ENCODE measurements around the gene PGM2L1.

The PGM2L1 gene

GRCh38 chr11:74297484-74297883 is 100.7 kb downstream of the PGM2L1 start:
- no peak for DNase-seq (ENCODE audit: low read depth)

DNA sequence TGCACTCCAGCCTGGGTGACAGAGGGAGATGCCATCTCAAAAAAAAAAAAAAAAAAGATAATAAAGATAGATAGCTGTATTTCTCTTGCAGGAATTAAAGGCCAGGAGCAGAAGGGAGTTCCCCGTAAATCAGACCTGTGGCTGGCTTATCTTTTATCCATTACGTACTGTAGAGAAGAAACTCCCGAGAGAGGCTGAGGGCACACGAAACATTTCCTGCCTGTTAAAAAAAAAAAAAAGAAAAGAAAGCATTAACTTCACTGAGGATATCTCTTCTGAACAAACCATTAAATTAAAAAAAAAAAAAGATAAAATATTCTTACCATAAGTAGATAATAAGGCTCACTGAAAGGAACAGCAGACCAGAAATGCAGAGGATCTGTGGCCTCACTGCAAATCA is 109.3 kb downstream of the PGM2L1 start:
- DNase-seq (ENCODE audit: low read depth) = no peak

DNA sequence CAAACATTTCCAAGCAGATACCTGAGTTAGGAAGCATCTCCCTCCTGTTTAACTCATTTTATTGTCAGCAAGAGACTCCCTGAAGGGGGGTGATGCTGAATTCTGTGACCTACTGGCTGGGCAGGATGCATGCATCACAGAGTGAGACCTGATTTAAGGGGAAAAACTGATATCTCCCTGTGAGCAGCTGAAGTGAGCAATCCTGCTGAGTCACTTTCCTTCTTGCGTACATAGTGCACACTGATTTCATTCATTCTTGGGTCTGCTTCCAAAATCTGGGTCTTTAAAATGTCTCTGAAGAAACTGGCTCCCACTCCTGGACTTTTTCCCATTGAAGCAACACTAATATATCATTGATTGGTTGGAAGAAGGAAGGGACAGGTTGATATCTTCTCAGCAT is 110.1 kb downstream of the PGM2L1 start:
- no peak for DNase-seq (ENCODE audit: low read depth)

GRCh38 chr11:74284466-74284865 is 113.8 kb downstream of the PGM2L1 start:
- no peak for DNase-seq (ENCODE audit: low read depth)

DNA sequence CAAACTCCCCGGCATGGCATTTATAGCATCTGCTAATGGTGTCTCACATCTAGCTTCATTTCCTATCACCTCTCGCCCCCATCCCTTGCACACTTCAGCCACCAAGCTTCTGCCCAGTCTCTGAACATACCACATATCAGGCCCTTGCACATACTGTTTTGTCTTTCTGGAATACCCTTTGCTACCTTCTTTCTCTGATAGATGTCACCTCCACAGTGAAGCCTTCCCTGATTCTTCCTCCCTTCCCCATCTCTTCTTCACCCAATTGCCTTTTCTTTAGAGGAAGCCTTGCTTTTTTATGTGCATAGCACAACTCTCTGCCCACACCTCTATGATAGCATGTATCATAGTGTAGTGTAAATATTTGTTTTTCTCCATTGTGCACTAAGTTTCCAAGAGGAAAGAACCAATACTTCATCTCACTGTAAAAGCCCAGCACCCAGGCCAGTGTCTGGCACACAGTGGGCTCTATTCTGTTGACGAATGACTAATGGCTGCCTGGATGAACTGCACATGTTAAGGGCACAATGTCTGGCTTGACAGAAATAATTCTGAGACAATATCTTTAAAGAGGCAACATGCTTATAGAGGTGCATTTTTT is 114.6 kb downstream of the PGM2L1 start:
- DNase-seq (ENCODE audit: low read depth) = no peak

DNA sequence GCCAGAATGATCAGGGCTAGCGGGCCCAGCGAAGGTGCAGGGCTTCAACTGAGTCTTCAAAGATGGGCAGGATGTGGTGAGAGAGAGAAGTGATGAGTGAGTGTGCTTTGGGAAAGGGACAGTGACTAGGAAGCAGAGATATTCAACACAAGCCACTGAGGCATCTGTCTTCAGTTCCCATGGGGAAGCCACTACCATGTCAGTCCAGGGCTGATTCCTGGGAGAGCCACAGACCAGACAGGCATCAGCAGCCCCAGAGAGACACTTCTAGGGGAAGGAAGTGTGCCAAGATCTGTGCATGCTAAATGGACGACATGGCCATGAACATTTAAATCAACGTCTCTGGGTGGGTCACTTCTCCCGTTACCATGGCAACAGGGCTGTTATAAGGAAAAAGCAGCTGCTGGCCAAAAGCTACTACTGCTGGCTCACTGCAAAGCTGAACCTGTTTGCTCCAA is 115.3 kb downstream of the PGM2L1 start:
- DNase-seq (ENCODE audit: low read depth) = no peak

GRCh38 chr11:74282421-74282820 is 115.8 kb downstream of the PGM2L1 start:
- no peak for DNase-seq (ENCODE audit: low read depth)

- DNase-seq (ENCODE audit: low read depth) = no peak
Observed at GRCh38 chr11:74280494-74280893, 117.7 kb downstream of the PGM2L1 start.
